B cell (primary cell): Measurements from ENCODE around the gene RGS14. TPM values are rescaled to one million over a fixed set of nuclear protein-coding genes. Genes with fewer than 3 reads are reported as not detected.

Source experiments
- ATAC-seq: fragments of 200-7000 bp; cut with Tn5 transposase; one replicate; pipeline ENCODE4 v1.10.0; 2021; ENCODE audit warnings: low read depth, mild to moderate bottlenecking, moderate number of reproducible peaks, moderate library complexity
- CTCF ChIA-PET: fragments of 350-600 bp; sonication (Branson Sonifier 250); formaldehyde crosslinking; loops from one replicate; lab custom pipeline; 2021; ENCODE audit warnings: antibody characterized with exemption, inconsistent platforms; lab: Charles Lee
- POLR2A ChIA-PET: fragments of 350-600 bp; sonication (Branson Sonifier 250); formaldehyde crosslinking; loops from one replicate; lab custom pipeline; 2021; ENCODE audit warnings: antibody characterized with exemption; lab: Charles Lee
- DNase-seq: peaks from one replicate; pipeline ENCODE4 v3.0.0; 2013
- H2AFZ ChIP-seq: 2 replicates; pipeline ENCODE4 v1.6.1; 2012; ENCODE audit warnings: mild to moderate bottlenecking, low read depth, low read length; ENCODE audit not compliant: insufficient read depth, poor library complexity, severe bottlenecking
- H3K27ac ChIP-seq, 2 donors: 1 replicate in 1 of 2; 2 replicates in 1 of 2; pipeline ENCODE4 v1.5.1; 2012 to 2013; ENCODE audit warnings: low read length in 2 of 2, mild to moderate bottlenecking in 2 of 2, moderate library complexity in 1 of 2
- H3K27me3 ChIP-seq, 4 experiments: fragments of 200-600 bp in 1 of 4; sonication (generic) in 1 of 4; replicated peaks in 1 of 4; 1 replicate in 2 of 4; 2 replicates in 2 of 4; pipeline versions ENCODE4 v1.6.1 to v1.7.0; 2013 to 2016; ENCODE audit warnings: low read length in 3 of 4, mild to moderate bottlenecking in 2 of 4, mixed read lengths in 1 of 4, moderate library complexity in 1 of 4; ENCODE audit not compliant: insufficient read depth in 4 of 4, control insufficient read depth in 3 of 4; ENCODE audit errors: control extremely low read depth in 1 of 4
- H3K36me3 ChIP-seq, 2 experiments: replicated peaks in 1 of 2; 1 replicate in 1 of 2; 2 replicates in 1 of 2; pipeline versions ENCODE4 v1.6.1 to v1.7.1; 2013; ENCODE audit warnings: low read length in 1 of 2; ENCODE audit not compliant: insufficient read depth in 2 of 2, control insufficient read depth in 1 of 2; ENCODE audit errors: control extremely low read depth in 1 of 2, extremely low read depth in 1 of 2
- H3K4me1 ChIP-seq, 2 donors: fragments of 200-600 bp in 1 of 2; sonication (generic) in 1 of 2; 1 replicate in 1 of 2; 2 replicates in 1 of 2; pipeline versions ENCODE4 v1.5.1 to v1.6.1; 2013 to 2017; ENCODE audit warnings: low read length in 2 of 2; ENCODE audit not compliant: control insufficient read depth in 2 of 2, insufficient read depth in 2 of 2
- H3K4me2 ChIP-seq: replicated peaks from 2 replicates; pipeline ENCODE3; 2012; ENCODE audit warnings: mild to moderate bottlenecking, low read depth, low read length; ENCODE audit not compliant: poor library complexity, severe bottlenecking
- H3K4me3 ChIP-seq, 5 experiments: fragments of 200-600 bp in 1 of 5; sonication (generic) in 1 of 5; 1 replicate in 3 of 5; 2 replicates in 2 of 5; pipeline versions ENCODE4 v1.5.1 to v1.7.0; 2011 to 2016; ENCODE audit warnings: low read length in 4 of 5, mild to moderate bottlenecking in 4 of 5, low read depth in 2 of 5, control low read depth in 1 of 5, moderate library complexity in 1 of 5; ENCODE audit not compliant: insufficient read depth in 1 of 5; ENCODE audit errors: control extremely low read depth in 1 of 5, extremely low read depth in 1 of 5
- H3K79me2 ChIP-seq: fragments of 200-600 bp; sonication (generic); one replicate; pipeline ENCODE4 v1.6.0; 2016; ENCODE audit warnings: low read length; ENCODE audit not compliant: control insufficient read depth, insufficient read depth
- H3K9ac ChIP-seq: fragments of 200-600 bp; sonication (generic); 2 replicates; pipeline ENCODE4 v1.6.1; 2017; ENCODE audit warnings: mild to moderate bottlenecking, low read length, moderate library complexity
- H3K9me3 ChIP-seq, 3 donors: one replicate each; pipeline versions ENCODE4 v1.6.1 to v1.7.1; 2013; ENCODE audit warnings: low read length in 2 of 3; ENCODE audit not compliant: control insufficient read depth in 2 of 3, insufficient read depth in 1 of 3; ENCODE audit errors: control extremely low read depth in 1 of 3
- H4K20me1 ChIP-seq: 2 replicates; pipeline ENCODE4 v1.6.0; 2012; ENCODE audit warnings: mild to moderate bottlenecking, low read length; ENCODE audit not compliant: insufficient read depth, control insufficient read depth, poor library complexity, severe bottlenecking
- H3K27ac Mint-ChIP-seq: one replicate; pipeline ENCODE4 v1.8.0; 2021; ENCODE audit warnings: mixed read lengths
- H3K27me3 Mint-ChIP-seq: one replicate; pipeline ENCODE4 v1.8.0; 2021; ENCODE audit warnings: mixed read lengths
- H3K4me1 Mint-ChIP-seq: one replicate; pipeline ENCODE4 v1.8.0; 2021; ENCODE audit warnings: mixed read lengths
- H3K4me3 Mint-ChIP-seq: one replicate; pipeline ENCODE4 v1.8.0; 2021; ENCODE audit warnings: mixed read lengths
- H3K9me3 Mint-ChIP-seq: one replicate; pipeline ENCODE4 v1.8.0; 2022; ENCODE audit warnings: mixed read lengths; ENCODE audit not compliant: insufficient read depth
- CTCF ChIP-seq: fragments of 200-600 bp; IDR thresholded peaks from one replicate; pipeline ENCODE4 v1.8.0; 2022; ENCODE audit warnings: antibody characterized with exemption, mild to moderate bottlenecking
- EZH2 ChIP-seq: IDR thresholded peaks from 2 replicates; pipeline ENCODE4 v1.6.1; 2012; ENCODE audit warnings: borderline replicate concordance, low read depth, mild to moderate bottlenecking, moderate library complexity, low read length; ENCODE audit not compliant: insufficient read depth, poor library complexity, severe bottlenecking
- WGBS: methylation state at CpG from one replicate; pipeline ENCODE4 v1.1.5; 2013; ENCODE audit warnings: missing lambda C conversion rate; ENCODE audit not compliant: insufficient coverage; 5-methylcytosine and 5-hydroxymethylcytosine counted together
- intact Hi-C: fragments of 100-400 bp; cut with micrococcal nuclease; formaldehyde crosslinking; loops from one replicate; pipeline ENCODE4 v1.10.0; 2022
- polyA plus RNA-seq: library from polyadenylated mRNA; depleted of rRNA; stranded (reverse); fragments of >200 nt; gene quantifications from 2 replicates; pipeline ENCODE4 v1.2.3, GENCODE V29; 2012
- total RNA-seq, 2 donors: library from RNA; stranded (reverse); fragments of 120-200 nt in 1 of 2; gene quantifications; 1 replicate in 1 of 2; 2 replicates in 1 of 2; pipeline versions ENCODE4 v1.2.3 to v1.2.4, GENCODE V29; 2013 to 2022

Gene RGS14
- total and polyA plus RNA-seq, 2 donors (not counting 1 experiment from before 2014, with no cell fraction given) = 85.8 to 184 TPM

GRCh38 chr5:177403792-177404640 lies 46.3 kb downstream of the RGS14 start:
- DNase-seq = peak; percentile 91
- peak overlapping the region; percentile 77 for H2AFZ ChIP-seq

More at GRCh38 chr5:177403792-177404640, 46.3 kb downstream of the RGS14 start:
- POLR2A ChIA-PET = interaction anchor here (0.5 to 5.6 kb wide), 14 partner anchors 14 to 333 kb away, joined by 3 to 87 read pairs (median 6); partner anchors contain the start of gene GRK6
- intact Hi-C loops = loop anchor here (1.0 to 10.0 kb wide), 7 partner anchors 14 to 289 kb away; partner anchors contain the start of genes B4GALT7, GRK6 and PRR7
- TF ChIP-seq CTCF = peak; percentile 70
- no peak for TF ChIP-seq EZH2
- Histone ChIP-seq H3K4me2 (peak overlapping the region; percentile 96), H3K9me3 (peaks cover 0 to 19% (median 0%) of the 10 kb centered on the region in 3 donors), H3K9ac (peak overlapping the region; percentile 66), H3K27me3 (peaks cover 0 to 37% (median 9%) of the 10 kb centered on the region in 4 experiments), H3K79me2 (no peaks in the 10 kb centered on the region), H4K20me1 (no peaks in the 10 kb centered on the region), H3K4me1 (peaks cover 38 to 50% of the 10 kb centered on the region in 2 donors), H3K36me3 (no peaks in the 10 kb centered on the region), H3K4me3 (peak overlapping the region; percentile 14 to 68 (median 61)), H3K27ac (peak overlapping the region in 1 of 2 donors; percentile 48)
- under 1% methylated on average over 93 of the region's 93 CpGs for WGBS
- peak overlapping the region; percentile 84 for H3K4me3 Mint-ChIP-seq
- H3K27me3 Mint-ChIP-seq = peaks cover 14% of the 10 kb centered on the region
- no peaks in the 10 kb centered on the region for H3K9me3 Mint-ChIP-seq
- H3K27ac Mint-ChIP-seq = peak overlapping the region; percentile 32
- H3K4me1 Mint-ChIP-seq = peaks cover 39% of the 10 kb centered on the region
- ATAC-seq = peak; percentile 82
- CTCF ChIA-PET = interaction anchor here (0.6 to 12.7 kb wide), 46 partner anchors 8 to 709 kb away, joined by 3 to 628 read pairs (median 4); partner anchors contain the start of genes DDX41, DOK3, GRK6 and PDLIM7
